SKM-1 treated with dmso at 0.1 percent for 144 hours (cell line): Measurements from ENCODE around the gene FIBCD1.

Source experiments
- DNase-seq: peaks from one replicate; lab custom pipeline; 2025; ENCODE audit not compliant: unreplicated experiment; lab: John Stamatoyannopoulos, UW

Gene FIBCD1, protein sequence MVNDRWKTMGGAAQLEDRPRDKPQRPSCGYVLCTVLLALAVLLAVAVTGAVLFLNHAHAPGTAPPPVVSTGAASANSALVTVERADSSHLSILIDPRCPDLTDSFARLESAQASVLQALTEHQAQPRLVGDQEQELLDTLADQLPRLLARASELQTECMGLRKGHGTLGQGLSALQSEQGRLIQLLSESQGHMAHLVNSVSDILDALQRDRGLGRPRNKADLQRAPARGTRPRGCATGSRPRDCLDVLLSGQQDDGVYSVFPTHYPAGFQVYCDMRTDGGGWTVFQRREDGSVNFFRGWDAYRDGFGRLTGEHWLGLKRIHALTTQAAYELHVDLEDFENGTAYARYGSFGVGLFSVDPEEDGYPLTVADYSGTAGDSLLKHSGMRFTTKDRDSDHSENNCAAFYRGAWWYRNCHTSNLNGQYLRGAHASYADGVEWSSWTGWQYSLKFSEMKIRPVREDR

GRCh38 chr9:130938652-130939404 is at the start of gene FIBCD1:
TSS of gene FIBCD1 (minus strand) at chr9:130939247. CDS start at chr9:130938607, 640 bp downstream.
- DNase-seq = peak; percentile 15

DNA sequence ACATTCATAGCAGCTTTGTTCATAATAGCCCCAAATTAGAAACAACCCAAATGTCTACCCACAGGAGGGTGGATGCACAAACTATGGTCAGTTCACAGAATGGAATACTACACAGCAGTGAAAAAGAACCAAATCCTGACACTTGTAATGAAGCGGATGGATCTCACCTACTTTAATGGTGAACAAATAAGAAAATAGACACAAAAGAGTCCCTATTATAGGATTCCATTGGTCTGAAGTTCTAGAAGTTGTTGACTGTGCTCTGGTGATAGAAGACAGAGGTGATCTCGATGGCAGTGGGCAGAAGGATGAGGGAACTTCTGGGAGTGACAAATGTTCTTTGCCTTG is 49.3 kb upstream of the FIBCD1 start:
- DNase-seq = no peak

DNA sequence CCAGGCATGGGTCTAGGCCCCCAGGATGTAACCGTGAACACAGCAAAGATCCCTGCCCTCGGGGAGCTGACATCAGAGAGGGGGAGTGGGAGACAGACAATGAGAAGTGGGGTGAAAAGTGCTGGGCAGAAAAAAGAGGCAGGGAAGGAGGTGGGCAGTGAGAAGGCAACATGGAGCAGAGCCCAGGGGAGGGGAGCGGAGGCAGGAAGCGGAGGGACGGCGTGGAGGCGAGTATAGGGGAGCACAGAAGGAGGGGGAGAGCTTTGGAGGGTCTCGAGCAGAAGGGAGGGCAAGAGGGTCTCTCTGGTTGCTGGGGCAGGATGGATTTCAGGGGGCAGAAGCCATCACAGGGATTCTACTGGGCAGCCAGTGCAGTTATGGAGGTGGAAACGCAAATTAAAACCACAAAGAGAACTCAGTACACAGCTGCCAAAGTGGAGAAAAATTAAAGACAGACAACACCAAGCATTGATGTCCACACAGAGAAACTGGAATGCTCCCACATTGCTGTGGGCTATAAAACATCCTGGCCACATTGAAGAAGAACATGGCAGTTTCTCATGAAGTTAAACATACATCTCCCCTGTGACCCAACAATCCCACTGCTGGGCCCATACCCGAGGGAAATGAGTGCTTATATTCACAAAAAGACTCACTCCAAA is 48.8 kb upstream of the FIBCD1 start:
- no peak for DNase-seq

GRCh38 chr9:130987054-130987453 is 48.0 kb upstream of the FIBCD1 start:
- DNase-seq = no peak

DNA sequence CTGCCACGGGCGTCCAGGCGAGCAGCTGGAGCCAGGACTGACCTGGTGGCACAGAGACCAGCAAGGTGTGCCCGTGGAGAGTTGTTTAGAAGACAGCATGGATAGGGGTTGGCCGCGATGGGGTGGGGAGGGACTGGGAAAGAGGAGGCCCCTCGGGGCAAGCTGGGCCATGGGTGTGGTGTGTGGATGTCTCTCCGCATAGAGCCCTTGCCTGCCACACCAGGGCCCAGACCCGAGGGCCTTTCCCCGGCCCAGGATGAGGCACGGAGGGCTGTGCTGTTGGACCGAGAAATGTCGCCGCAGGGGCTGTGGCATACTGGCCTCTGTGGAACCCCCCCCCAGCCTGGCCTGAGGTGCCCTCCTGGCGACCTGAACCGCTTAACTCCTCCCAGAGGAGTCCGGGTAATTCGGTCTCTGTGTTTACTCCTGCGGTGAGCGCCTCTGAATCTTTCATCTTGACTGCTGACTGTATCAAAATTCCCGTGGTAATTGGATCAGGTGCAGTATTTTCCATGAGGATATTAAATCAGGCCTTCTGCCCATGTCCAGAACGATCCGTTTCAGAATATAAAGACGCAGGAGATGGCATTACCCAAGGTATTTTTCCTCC is 47.4 kb upstream of the FIBCD1 start:
- DNase-seq = no peak

DNA sequence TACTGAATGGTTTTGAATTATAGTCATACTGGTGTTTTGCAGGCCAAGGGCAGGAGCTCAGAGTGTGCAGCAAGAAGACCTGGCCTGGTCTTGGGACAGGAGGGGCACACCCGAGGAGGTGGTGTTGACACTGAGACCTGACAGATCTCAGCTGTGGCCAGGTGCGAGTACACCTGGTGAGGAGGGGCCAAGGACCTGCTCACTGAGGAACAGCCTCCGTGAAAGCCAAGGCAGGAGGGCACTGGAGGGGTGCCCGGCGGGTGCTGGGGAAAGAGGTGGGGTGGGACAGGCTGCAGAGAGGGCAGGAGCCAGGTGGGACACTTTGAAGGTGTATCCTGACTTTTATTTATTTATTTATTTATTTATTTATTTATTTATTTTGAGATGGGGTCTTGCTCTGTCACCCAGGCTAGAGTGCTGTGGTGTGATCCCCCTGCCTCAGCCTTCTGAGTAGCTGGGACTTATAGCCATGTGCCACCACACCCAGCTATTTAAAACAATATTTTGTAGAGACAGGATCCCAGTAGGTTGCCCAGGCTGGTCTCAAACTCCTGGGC is 46.6 kb upstream of the FIBCD1 start:
- DNase-seq = no peak

DNA sequence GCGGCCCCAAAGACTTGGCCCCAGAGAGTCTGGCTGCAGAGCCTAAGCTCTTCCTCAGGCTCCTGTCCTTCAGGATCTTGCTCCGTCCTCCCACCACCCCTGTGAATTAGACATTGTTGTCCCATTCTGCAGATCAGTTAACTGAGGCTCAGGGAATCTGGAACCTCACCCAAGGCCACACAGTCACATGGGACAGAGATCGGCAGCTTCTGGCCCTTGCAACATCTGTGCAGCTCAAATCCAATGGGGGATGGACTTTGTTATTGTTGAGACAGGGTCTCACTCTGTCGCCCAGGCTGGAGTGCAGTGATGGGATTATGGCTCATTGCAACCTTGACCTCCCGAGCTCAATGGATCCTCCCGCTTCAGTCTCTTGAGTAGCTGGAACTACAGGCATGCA is 46.0 kb upstream of the FIBCD1 start:
- no peak for DNase-seq

DNA sequence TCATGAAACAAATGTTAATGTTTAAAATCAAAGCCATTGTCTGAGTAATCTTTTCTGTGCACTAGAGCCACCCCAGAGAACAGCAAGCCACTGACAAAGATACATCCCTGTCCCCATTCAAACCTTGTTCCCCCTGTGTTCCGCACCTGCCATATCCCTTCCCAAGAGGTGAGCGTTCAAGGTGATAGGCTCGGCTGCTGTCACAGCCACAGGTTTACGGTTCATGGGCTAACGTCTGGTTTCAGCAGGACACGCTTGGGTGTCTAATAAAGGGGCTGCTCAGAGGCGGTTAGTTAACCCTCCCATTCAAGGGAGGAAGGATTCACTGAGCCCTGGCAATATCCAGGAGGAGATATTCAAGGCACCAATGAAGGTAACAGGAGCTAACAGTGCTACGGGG is 45.5 kb upstream of the FIBCD1 start:
- no peak for DNase-seq

GRCh38 chr9:130983970-130984369 is 44.9 kb upstream of the FIBCD1 start:
- no peak for DNase-seq

GRCh38 chr9:130983359-130983670 is 44.3 kb upstream of the FIBCD1 start:
- no peak for DNase-seq

GRCh38 chr9:130982636-130983358 is 43.8 kb upstream of the FIBCD1 start:
- no peak for DNase-seq

- no peak for DNase-seq
Measured at GRCh38 chr9:130981756-130982137, 42.7 kb upstream of the FIBCD1 start.

- DNase-seq = peak; percentile 94
Measured at GRCh38 chr9:130981002-130981755, 42.1 kb upstream of the FIBCD1 start.

- DNase-seq = no peak
Measured at GRCh38 chr9:130980526-130980925, 41.5 kb upstream of the FIBCD1 start.

- DNase-seq = no peak
Measured at GRCh38 chr9:130979591-130980385, 40.7 kb upstream of the FIBCD1 start.

GRCh38 chr9:130977811-130978221 is 38.8 kb upstream of the FIBCD1 start:
- DNase-seq = no peak

DNA sequence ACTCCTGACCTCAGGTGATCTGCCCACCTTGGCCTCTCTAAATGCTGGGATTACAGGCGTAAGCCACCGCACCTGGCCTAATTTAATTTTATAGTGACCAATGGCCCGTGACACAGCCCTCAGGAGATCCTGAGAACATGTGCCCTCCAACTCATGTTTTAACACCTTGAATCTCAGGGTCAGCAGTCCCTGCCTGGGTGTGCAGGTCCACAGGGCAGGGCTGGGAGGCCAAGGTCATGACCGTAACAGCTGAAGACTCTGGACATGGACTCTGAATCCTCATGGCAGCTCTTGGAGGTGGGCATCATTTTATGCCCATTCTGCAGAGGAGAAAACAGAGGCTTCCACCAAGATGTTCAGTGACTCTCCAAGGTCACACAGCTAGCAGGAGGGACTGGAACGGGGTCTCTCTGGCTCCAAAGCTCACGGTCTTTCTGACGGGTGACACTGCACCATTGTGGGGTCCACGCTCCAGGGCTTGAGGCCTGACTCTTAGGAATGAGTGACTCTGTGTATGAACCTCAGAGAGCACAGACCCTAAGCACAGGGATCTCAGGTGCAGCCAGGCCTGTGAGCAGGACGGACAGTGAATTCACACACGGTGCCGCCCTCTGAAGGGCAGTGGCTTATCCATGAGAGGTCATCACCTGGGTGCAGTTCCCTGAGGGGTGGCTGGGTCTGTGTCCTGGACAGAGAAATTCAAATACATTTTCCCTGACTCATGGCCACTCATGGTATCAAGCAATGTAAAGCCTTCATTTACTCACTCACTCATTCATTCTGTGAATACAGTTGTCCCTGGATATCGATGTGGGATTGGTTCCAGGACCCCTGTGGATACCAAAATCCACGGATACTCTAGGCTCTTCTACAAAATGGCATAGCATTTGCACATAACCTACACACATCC is 37.1 kb upstream of the FIBCD1 start:
- DNase-seq = no peak

DNA sequence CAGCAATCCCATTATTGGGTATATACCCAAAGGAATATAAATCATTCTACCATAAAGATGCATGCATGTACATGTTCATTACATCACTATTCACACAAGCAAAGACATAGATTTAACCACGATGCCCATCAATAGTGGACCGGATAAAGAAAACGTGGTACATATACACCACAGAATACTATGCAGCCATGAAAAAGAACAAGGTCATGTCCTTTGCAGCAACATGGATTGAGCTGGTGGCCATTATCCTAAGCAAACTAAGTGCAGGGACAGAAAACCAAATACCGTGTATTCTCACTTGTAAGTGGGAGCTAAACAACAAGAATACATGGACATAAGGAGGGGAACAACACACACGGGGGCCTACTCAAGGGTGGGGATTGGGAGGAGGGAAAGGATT is 36.1 kb upstream of the FIBCD1 start:
- no peak for DNase-seq
